Stomach smooth muscle (tissue), 2 donors: ENCODE results near the gene LRCH3.
"Not testable (repeated sequence)": the region's sequence is repeated elsewhere in the genome, so short reads cannot be mapped to it uniquely, and the experiment has no call there.

Source experiments
- H3K27ac ChIP-seq: one replicate; pipeline ENCODE4 v1.7.0; 2013; ENCODE audit warnings: mild to moderate bottlenecking, low read length, inconsistent platforms
- H3K27me3 ChIP-seq, 2 donors: one replicate each; pipeline ENCODE4 v1.7.0; 2013; ENCODE audit warnings: low read length in 2 of 2; ENCODE audit not compliant: insufficient read depth in 2 of 2, control insufficient read depth in 1 of 2
- H3K36me3 ChIP-seq, 2 donors: one replicate each; pipeline ENCODE4 v1.7.0; 2013; ENCODE audit warnings: low read length in 2 of 2; ENCODE audit not compliant: control insufficient read depth in 2 of 2, insufficient read depth in 2 of 2
- H3K4me1 ChIP-seq: one replicate; pipeline ENCODE4 v1.7.0; 2013; ENCODE audit warnings: low read length; ENCODE audit not compliant: control insufficient read depth, insufficient read depth
- H3K4me3 ChIP-seq, 2 donors: one replicate each; pipeline ENCODE4 v1.7.0; 2013; ENCODE audit warnings: low read length in 2 of 2
- H3K9ac ChIP-seq, 2 donors: one replicate each; pipeline ENCODE4 v1.7.0; 2013; ENCODE audit warnings: low read length in 2 of 2, mild to moderate bottlenecking in 1 of 2
- H3K9me3 ChIP-seq, 2 donors: one replicate each; pipeline ENCODE4 v1.7.0; 2013; ENCODE audit warnings: low read length in 2 of 2; ENCODE audit not compliant: control insufficient read depth in 2 of 2
- donor health status: healthy.
- donor health status: Pancreatic carcinoma.

The LRCH3 gene

DNA sequence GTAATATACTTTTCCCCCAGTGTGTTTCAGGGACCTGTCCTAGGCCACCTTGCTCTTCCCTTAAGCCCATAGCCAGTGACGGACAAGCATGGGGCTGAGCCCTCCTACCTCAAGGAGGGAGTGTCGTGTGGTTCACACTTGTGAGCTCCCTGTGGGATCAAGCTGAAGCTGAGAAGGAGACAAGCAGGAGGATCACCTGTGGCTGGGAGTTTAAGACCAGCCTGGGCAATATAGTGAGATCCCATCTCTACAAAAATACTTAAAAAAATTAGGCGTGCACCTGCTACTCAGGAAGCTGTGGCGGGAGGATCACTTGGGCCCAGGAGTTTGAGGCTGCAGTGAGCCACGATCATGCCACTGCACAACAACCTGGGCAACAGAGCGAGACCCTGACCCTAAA lies 82.3 kb downstream of the LRCH3 start:
- Histone ChIP-seq H3K36me3 (peaks cover 31 to 39% of the 10 kb centered on the region in 2 donors), H3K4me3 (no peak overlapping the region), H3K27ac (no peak overlapping the region), H3K27me3 (no peaks in the 10 kb centered on the region), H3K9me3 (no peaks in the 10 kb centered on the region), H3K4me1 (no peaks in the 10 kb centered on the region), H3K9ac (no peak overlapping the region)

GRCh38 chr3:197874064-197874463 lies 83.0 kb downstream of the LRCH3 start:
- Histone ChIP-seq H3K4me3 (no peak overlapping the region), H3K36me3 (peaks cover 35 to 39% of the 10 kb centered on the region in 2 donors), H3K9me3 (no peaks in the 10 kb centered on the region), H3K9ac (no peak overlapping the region), H3K4me1 (no peaks in the 10 kb centered on the region), H3K27me3 (no peaks in the 10 kb centered on the region), H3K27ac (no peak overlapping the region)

DNA sequence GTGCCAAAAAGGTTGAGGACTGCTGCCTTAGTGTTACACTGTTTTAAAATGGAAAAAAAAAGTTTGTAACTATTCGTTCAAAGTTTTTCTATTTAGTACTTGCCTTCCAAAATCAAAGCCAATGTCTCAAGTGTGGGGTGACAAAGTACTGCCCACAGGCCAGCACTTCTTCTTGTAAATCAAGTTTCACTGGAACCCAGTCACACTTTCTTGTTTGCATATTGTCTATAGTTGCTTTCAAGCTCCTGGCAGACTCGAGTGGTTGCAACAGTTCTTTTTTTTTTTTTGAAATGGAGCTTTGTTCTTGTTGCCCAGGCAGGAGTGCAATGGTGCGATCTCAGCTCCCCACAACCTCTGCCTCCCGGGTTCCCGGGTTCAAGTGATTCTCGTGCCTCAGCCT lies 83.6 kb downstream of the LRCH3 start:
- Histone ChIP-seq H3K4me1 (no peaks in the 10 kb centered on the region), H3K36me3 (peaks cover 36 to 39% of the 10 kb centered on the region in 2 donors), H3K27me3 (no peaks in the 10 kb centered on the region), H3K27ac (no peak overlapping the region), H3K9ac (no peak overlapping the region), H3K4me3 (no peak overlapping the region), H3K9me3 (no peaks in the 10 kb centered on the region)

DNA sequence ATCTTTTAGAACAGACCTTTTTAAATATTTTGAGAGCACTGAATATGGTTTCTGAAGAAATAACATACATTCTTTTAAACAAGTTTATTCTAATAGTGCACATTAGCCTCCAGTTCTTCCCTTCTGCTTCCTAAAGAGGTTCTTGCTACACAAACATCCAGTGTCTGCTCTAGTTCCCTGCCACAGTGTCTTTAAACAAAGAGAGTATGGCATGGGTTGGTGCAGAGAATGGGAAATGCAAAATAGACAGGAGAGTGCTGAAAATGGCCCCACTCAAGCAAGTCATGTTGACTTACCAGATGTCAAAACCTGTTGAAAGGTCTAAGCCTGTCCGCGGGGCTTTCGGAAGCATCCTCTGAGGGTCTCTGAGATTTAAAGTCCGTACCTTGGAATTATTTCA lies 86.8 kb downstream of the LRCH3 start:
- Histone ChIP-seq H3K4me1 (no peaks in the 10 kb centered on the region), H3K27ac (no peak overlapping the region), H3K27me3 (no peaks in the 10 kb centered on the region), H3K4me3 (no peak overlapping the region), H3K9me3 (no peaks in the 10 kb centered on the region), H3K36me3 (peaks cover 19 to 29% of the 10 kb centered on the region in 2 donors), H3K9ac (no peak overlapping the region)

DNA sequence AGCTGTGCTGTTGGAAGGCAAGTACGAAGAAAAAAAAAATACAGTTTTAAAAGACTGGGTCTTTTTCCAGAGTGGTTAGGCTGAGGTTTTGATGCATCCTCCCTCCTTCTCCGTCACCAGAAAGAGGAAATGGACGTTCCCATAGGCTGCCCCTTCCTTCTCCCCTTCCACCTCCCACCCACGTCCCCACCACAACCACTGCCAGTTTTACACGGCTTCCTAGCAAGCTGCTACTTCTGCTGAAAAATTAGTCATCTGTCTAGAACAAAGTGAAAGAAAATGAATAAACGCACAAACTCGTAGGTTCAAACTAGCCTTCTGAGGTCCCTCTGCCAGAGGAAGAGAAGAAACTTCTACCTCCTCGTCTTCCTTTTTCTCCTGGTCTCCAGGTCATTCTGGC lies 87.4 kb downstream of the LRCH3 start:
- no peaks in the 10 kb centered on the region for H3K9me3 ChIP-seq
- no peak overlapping the region for H3K9ac ChIP-seq
- H3K27ac ChIP-seq, result no peak overlapping the region
- no peaks in the 10 kb centered on the region for H3K4me1 ChIP-seq
- H3K36me3 ChIP-seq, result peaks cover 14 to 24% of the 10 kb centered on the region in 2 donors
- no peaks in the 10 kb centered on the region for H3K27me3 ChIP-seq
- no peak overlapping the region for H3K4me3 ChIP-seq

DNA sequence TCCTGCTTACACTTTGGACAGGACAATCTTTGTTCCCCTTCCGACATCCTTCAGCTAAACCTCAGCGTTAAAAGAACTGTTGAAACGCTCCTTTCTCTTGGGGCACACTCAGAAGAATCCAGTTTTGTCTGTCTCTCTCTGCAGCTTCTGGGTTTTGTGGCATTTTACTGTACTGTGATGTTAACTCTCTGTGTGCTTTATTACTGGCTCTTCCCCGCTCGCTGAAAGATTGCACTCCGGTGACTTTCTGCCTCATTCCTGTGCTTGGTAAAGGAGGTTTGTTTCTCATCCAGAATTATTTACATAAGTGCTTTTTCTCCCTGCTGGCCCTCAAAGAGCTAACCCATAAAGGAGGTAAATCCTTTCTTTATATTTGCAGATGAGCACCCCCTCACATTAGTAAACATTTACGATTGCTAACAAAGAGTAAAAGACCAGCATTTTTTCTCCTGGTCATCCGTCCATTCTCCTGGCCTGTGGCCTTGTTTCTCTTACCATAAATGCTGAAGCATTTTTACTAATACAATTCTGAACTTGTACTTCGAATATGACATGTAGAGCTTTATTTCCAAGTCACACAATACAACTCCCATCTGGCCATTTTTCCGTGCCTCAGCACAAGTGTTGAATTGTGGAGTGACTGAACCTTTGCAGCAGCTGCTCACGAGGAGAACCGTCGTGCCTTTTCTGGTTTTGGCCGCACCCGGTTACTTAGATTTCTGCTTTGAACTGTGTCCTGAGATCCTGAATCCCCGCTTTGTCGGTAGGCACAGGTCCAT lies 89.6 kb downstream of the LRCH3 start:
- Histone ChIP-seq H3K9ac (no peak overlapping the region), H3K27me3 (no peaks in the 10 kb centered on the region), H3K9me3 (no peaks in the 10 kb centered on the region), H3K36me3 (peaks cover 11 to 25% of the 10 kb centered on the region in 2 donors), H3K27ac (no peak overlapping the region), H3K4me1 (no peaks in the 10 kb centered on the region), H3K4me3 (no peak overlapping the region)

GRCh38 chr3:197881270-197881969 lies 90.4 kb downstream of the LRCH3 start:
- H3K27me3 ChIP-seq, result no peaks in the 10 kb centered on the region
- H3K9ac ChIP-seq, result no peak overlapping the region
- H3K4me3 ChIP-seq, result no peak overlapping the region
- peaks cover 11 to 25% of the 10 kb centered on the region in 2 donors for H3K36me3 ChIP-seq
- H3K4me1 ChIP-seq, result no peaks in the 10 kb centered on the region
- no peak overlapping the region for H3K27ac ChIP-seq
- no peaks in the 10 kb centered on the region for H3K9me3 ChIP-seq

- H3K9ac ChIP-seq, result no peak overlapping the region
- H3K27ac ChIP-seq, result no peak overlapping the region
- H3K9me3 ChIP-seq, result no peaks in the 10 kb centered on the region
- no peak overlapping the region for H3K4me3 ChIP-seq
- H3K36me3 ChIP-seq, result peaks cover 11 to 25% of the 10 kb centered on the region in 2 donors
- H3K4me1 ChIP-seq, result no peaks in the 10 kb centered on the region
- H3K27me3 ChIP-seq, result no peaks in the 10 kb centered on the region
Observed at GRCh38 chr3:197881970-197882338, 90.9 kb downstream of the LRCH3 start.

GRCh38 chr3:197882586-197882985 lies 91.5 kb downstream of the LRCH3 start:
- Histone ChIP-seq H3K4me1 (no peaks in the 10 kb centered on the region), H3K27me3 (no peaks in the 10 kb centered on the region), H3K9me3 (no peaks in the 10 kb centered on the region), H3K4me3 (no peak overlapping the region), H3K36me3 (peaks cover 11 to 25% of the 10 kb centered on the region in 2 donors), H3K9ac (no peak overlapping the region), H3K27ac (no peak overlapping the region)

GRCh38 chr3:197883541-197883940 lies 92.5 kb downstream of the LRCH3 start:
- Histone ChIP-seq H3K36me3 (peaks cover 10 to 19% of the 10 kb centered on the region in 2 donors), H3K27ac (no peak overlapping the region), H3K27me3 (no peaks in the 10 kb centered on the region), H3K9ac (no peak overlapping the region), H3K4me3 (no peak overlapping the region), H3K4me1 (no peaks in the 10 kb centered on the region), H3K9me3 (no peaks in the 10 kb centered on the region)

DNA sequence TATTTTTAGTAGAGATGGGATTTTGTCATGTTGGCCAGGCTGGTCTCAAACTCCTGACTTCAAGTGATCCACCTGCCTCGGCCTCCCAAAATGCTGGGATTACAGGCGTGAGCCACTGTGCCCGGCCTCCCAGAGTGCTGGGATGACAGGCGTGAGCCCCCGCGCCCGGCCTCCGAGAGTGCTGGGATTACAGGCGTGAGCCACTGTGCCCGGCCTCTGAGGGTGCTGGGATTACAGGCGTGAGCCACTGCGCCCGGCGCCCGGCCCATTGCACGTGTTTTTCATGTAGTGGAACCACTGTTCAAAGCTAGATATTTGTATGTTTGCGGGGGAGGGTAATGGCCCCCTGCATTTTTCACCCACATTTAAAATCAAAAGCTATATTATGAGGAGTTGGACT lies 93.3 kb downstream of the LRCH3 start:
- not testable (repeated sequence) for H3K9me3 ChIP-seq, H3K4me3 ChIP-seq, H3K27ac ChIP-seq, H3K9ac ChIP-seq, H3K4me1 ChIP-seq, H3K27me3 ChIP-seq
- peaks cover 10 to 14% of the 10 kb centered on the region in 2 donors for H3K36me3 ChIP-seq
